ENCODE measurements around the gene CD7.

CD7 gene

DNA sequence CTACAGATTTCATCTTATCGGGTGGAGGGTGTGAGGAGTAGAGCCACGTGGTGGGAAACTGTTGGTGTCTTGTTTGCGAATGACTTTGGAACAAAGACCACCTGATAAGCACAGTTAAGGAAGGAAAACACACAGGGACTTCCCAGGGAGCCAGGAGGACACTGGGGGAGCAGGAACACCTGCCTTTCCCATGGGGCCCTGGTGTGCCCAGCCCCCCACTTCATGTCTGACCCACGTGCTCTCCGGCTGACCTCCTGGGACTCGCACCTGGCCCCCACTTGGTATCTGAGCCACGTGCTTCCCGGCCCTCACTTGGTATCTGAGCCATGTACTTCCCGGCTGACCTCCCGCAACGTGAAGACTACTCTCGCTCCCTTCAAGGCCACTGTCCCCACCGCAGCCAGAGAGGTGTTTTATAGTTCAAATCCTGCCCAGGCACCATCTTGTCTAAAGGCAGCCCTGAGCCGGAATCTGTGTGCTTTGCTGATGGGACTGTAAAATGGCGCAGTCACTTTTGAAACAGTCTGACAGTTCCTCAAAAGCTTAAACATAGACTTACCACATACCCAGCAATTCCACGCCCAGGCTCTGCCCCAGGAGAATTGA, 38.5 kb downstream of the CD7 start:
- peak overlapping the region; percentile 14 for H3K14ac ChIP-seq (ENCODE audit: low read length)
- no peak overlapping the region for H2BK12ac ChIP-seq (ENCODE audit: low read length)
- H2BK15ac ChIP-seq (ENCODE audit: low read length) = no peak overlapping the region
- H3K9me3 ChIP-seq (replicated peaks in 1 of 2; ENCODE audit: control insufficient read depth in 2 of 2, insufficient read depth in 1 of 2, low read depth in 1 of 2, low read length in 2 of 2) = peaks cover 0 to 3% of the 10 kb centered on the region in 2 donors
- no peak overlapping the region for H2AFZ ChIP-seq (ENCODE audit: low read length)
- no peak overlapping the region for H2BK120ac ChIP-seq (ENCODE audit: low read depth, low read length)
- H2BK5ac ChIP-seq (ENCODE audit: low read length) = no peak overlapping the region
- no peak overlapping the region for H4K8ac ChIP-seq (ENCODE audit: low read depth, low read length)
- peak overlapping the region; percentile 74 for H2AK5ac ChIP-seq (ENCODE audit: low read depth, low read length)
- H3K79me1 ChIP-seq (ENCODE audit: low read depth, low read length) = peaks cover 2% of the 10 kb centered on the region
- no peak overlapping the region for H3K4me3 ChIP-seq (ENCODE audit: low read length in 2 of 2)
- H3K36me3 ChIP-seq (replicated peaks in 1 of 2; ENCODE audit: control insufficient read depth in 2 of 2, insufficient read depth in 2 of 2, low read length in 2 of 2) = peaks cover 0 to 3% of the 10 kb centered on the region in 2 donors
- no peaks in the 10 kb centered on the region for H3K27me3 ChIP-seq (ENCODE audit: control insufficient read depth in 3 of 3, insufficient read depth in 3 of 3, low read depth in 1 of 3, low read length in 3 of 3)
- H3K18ac ChIP-seq (ENCODE audit: low read length) = no peak overlapping the region
- no peak overlapping the region for H3K4ac ChIP-seq (ENCODE audit: low read length)
- no peak overlapping the region for H3K4me2 ChIP-seq (ENCODE audit: insufficient read depth, low read length, poor library complexity, severe bottlenecking)
- peaks cover 8 to 14% of the 10 kb centered on the region in 2 donors for H3K4me1 ChIP-seq (ENCODE audit: control insufficient read depth in 2 of 2, insufficient read depth in 1 of 2, low read depth in 1 of 2, low read length in 2 of 2)
- H3K23ac ChIP-seq (ENCODE audit: low read depth, low read length, poor library complexity) = no peak overlapping the region
- no CpG with 5 or more reads among the region's 16 CpGs for WGBS, 2 donors (ENCODE audit: extremely low coverage in 2 of 2, insufficient read length in 2 of 2, insufficient replicate concordance in 1 of 2)
- no peak for DNase-seq (ENCODE audit: low spot score)
- no peak overlapping the region for H3K9ac ChIP-seq (ENCODE audit: low read depth, low read length, poor library complexity)
- H4K91ac ChIP-seq (ENCODE audit: low read depth, low read length, poor library complexity) = no peak overlapping the region
- no peak overlapping the region for H3K27ac ChIP-seq (replicated peaks; ENCODE audit: low read length)

DNA sequence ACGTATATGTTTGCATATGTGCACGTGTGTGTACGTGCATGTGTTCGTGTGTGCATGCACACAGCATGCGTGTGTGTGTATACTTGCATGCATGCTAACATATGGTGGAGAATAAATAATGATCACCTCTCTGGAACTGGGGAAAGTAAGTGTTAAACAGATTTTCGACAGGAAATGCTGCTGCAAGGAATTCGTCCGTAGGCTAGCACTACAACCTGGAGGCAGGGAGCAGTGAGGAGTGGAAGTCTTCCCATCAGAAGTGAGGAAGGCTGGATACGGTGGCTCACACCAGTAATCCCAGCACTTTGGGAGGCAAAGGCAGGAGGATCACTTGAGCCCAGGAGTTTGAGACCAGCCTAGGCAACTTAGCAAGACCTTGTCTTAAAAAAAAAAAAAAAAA, 39.1 kb downstream of the CD7 start:
- no peak overlapping the region for H2BK15ac ChIP-seq (ENCODE audit: low read length)
- H3K23ac ChIP-seq (ENCODE audit: low read depth, low read length, poor library complexity) = peak overlapping the region; percentile 6
- no peak overlapping the region for H2BK12ac ChIP-seq (ENCODE audit: low read length)
- H3K79me1 ChIP-seq (ENCODE audit: low read depth, low read length) = peaks cover 2% of the 10 kb centered on the region
- H2BK120ac ChIP-seq (ENCODE audit: low read depth, low read length) = no peak overlapping the region
- no peak for DNase-seq (ENCODE audit: low spot score)
- H2AFZ ChIP-seq (ENCODE audit: low read length) = no peak overlapping the region
- no peaks in the 10 kb centered on the region for H3K27me3 ChIP-seq (ENCODE audit: control insufficient read depth in 3 of 3, insufficient read depth in 3 of 3, low read depth in 1 of 3, low read length in 3 of 3)
- H2AK5ac ChIP-seq (ENCODE audit: low read depth, low read length) = no peak overlapping the region
- WGBS, 2 donors (ENCODE audit: extremely low coverage in 2 of 2, insufficient read length in 2 of 2, insufficient replicate concordance in 1 of 2) = no CpG with 5 or more reads among the region's 9 CpGs
- H2BK5ac ChIP-seq (ENCODE audit: low read length) = no peak overlapping the region
- no peak overlapping the region for H3K4me2 ChIP-seq (ENCODE audit: insufficient read depth, low read length, poor library complexity, severe bottlenecking)
- peaks cover 11 to 12% of the 10 kb centered on the region in 2 donors for H3K4me1 ChIP-seq (ENCODE audit: control insufficient read depth in 2 of 2, insufficient read depth in 1 of 2, low read depth in 1 of 2, low read length in 2 of 2)
- no peak overlapping the region for H3K27ac ChIP-seq (replicated peaks; ENCODE audit: low read length)
- H4K8ac ChIP-seq (ENCODE audit: low read depth, low read length) = no peak overlapping the region
- peaks cover 0 to 3% of the 10 kb centered on the region in 2 donors for H3K9me3 ChIP-seq (replicated peaks in 1 of 2; ENCODE audit: control insufficient read depth in 2 of 2, insufficient read depth in 1 of 2, low read depth in 1 of 2, low read length in 2 of 2)
- H4K91ac ChIP-seq (ENCODE audit: low read depth, low read length, poor library complexity) = no peak overlapping the region
- H3K4ac ChIP-seq (ENCODE audit: low read length) = no peak overlapping the region
- H3K18ac ChIP-seq (ENCODE audit: low read length) = no peak overlapping the region
- H3K4me3 ChIP-seq (ENCODE audit: low read length in 2 of 2) = peak overlapping the region in 1 of 2 donors; percentile 22
- H3K36me3 ChIP-seq (replicated peaks in 1 of 2; ENCODE audit: control insufficient read depth in 2 of 2, insufficient read depth in 2 of 2, low read length in 2 of 2) = peaks cover 0 to 3% of the 10 kb centered on the region in 2 donors
- H3K14ac ChIP-seq (ENCODE audit: low read length) = no peak overlapping the region
- peak overlapping the region; percentile 32 for H3K9ac ChIP-seq (ENCODE audit: low read depth, low read length, poor library complexity)

DNA sequence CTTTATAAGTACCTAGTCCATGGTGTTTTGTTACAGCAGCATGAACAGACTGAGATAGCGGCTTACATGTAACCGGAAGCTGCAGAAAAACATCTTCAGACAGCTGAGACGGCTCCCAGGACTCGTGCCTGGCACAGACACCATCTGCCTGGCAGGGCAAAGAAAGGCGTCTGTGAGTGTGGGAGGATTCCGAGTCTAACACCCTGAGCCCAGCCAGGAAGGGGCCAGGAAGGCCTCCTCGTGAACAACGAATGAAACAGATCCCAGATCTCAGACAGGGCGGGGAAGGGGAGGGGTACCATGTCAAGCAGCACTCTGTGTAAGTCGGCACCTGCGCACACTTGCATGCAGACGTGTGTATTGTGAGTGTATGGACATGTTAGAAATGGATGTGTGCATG, 39.6 kb downstream of the CD7 start:
- DNase-seq (ENCODE audit: low spot score) = no peak
- no peak overlapping the region for H2AFZ ChIP-seq (ENCODE audit: low read length)
- peaks cover 0 to 3% of the 10 kb centered on the region in 2 donors for H3K36me3 ChIP-seq (replicated peaks in 1 of 2; ENCODE audit: control insufficient read depth in 2 of 2, insufficient read depth in 2 of 2, low read length in 2 of 2)
- H2BK12ac ChIP-seq (ENCODE audit: low read length) = no peak overlapping the region
- no peak overlapping the region for H2BK120ac ChIP-seq (ENCODE audit: low read depth, low read length)
- no peak overlapping the region for H3K14ac ChIP-seq (ENCODE audit: low read length)
- no peak overlapping the region for H3K4ac ChIP-seq (ENCODE audit: low read length)
- no peak overlapping the region for H2BK15ac ChIP-seq (ENCODE audit: low read length)
- H4K8ac ChIP-seq (ENCODE audit: low read depth, low read length) = no peak overlapping the region
- H3K9me3 ChIP-seq (replicated peaks in 1 of 2; ENCODE audit: control insufficient read depth in 2 of 2, insufficient read depth in 1 of 2, low read depth in 1 of 2, low read length in 2 of 2) = peaks cover 0 to 3% of the 10 kb centered on the region in 2 donors
- no peak overlapping the region for H3K4me3 ChIP-seq (ENCODE audit: low read length in 2 of 2)
- no peak overlapping the region for H2AK5ac ChIP-seq (ENCODE audit: low read depth, low read length)
- no peak overlapping the region for H3K27ac ChIP-seq (replicated peaks; ENCODE audit: low read length)
- H3K27me3 ChIP-seq (ENCODE audit: control insufficient read depth in 3 of 3, insufficient read depth in 3 of 3, low read depth in 1 of 3, low read length in 3 of 3) = no peaks in the 10 kb centered on the region
- H3K23ac ChIP-seq (ENCODE audit: low read depth, low read length, poor library complexity) = peak overlapping the region; percentile 6
- no peak overlapping the region for H3K18ac ChIP-seq (ENCODE audit: low read length)
- H3K9ac ChIP-seq (ENCODE audit: low read depth, low read length, poor library complexity) = peak overlapping the region; percentile 32
- H3K79me1 ChIP-seq (ENCODE audit: low read depth, low read length) = peaks cover 2% of the 10 kb centered on the region
- H2BK5ac ChIP-seq (ENCODE audit: low read length) = no peak overlapping the region
- whole genome bisulfite sequencing, 2 donors (ENCODE audit: extremely low coverage in 2 of 2, insufficient read length in 2 of 2, insufficient replicate concordance in 1 of 2) = no CpG with 5 or more reads among the region's 12 CpGs
- H4K91ac ChIP-seq (ENCODE audit: low read depth, low read length, poor library complexity) = no peak overlapping the region
- H3K4me2 ChIP-seq (ENCODE audit: insufficient read depth, low read length, poor library complexity, severe bottlenecking) = no peak overlapping the region
- peaks cover 11 to 12% of the 10 kb centered on the region in 2 donors for H3K4me1 ChIP-seq (ENCODE audit: control insufficient read depth in 2 of 2, insufficient read depth in 1 of 2, low read depth in 1 of 2, low read length in 2 of 2)

DNA sequence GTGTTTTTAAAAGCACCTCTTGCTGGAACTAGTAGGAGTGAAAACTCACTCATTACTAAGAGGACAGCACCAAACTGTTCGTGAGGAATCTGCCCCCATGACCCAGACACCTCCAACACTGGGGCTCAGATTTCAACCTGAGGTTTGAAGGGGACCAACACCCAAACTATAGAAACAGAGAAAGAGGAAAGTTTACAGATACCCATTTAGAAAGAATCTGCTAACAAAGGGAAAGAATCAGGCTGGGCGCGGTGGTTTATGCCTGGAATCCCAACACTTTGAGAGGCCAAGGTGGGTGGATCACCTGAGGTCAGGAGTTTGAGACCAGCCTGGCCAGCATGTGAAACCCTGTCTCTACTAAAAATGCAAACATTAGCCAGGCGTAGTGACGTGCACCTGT, 40.5 kb downstream of the CD7 start:
- Histone ChIP-seq H3K79me1 (ENCODE audit: low read depth, low read length) (peaks cover 2% of the 10 kb centered on the region), H3K36me3 (replicated peaks in 1 of 2; ENCODE audit: control insufficient read depth in 2 of 2, insufficient read depth in 2 of 2, low read length in 2 of 2) (peaks cover 4 to 6% of the 10 kb centered on the region in 2 donors), H2BK12ac (ENCODE audit: low read length) (no peak overlapping the region), H3K4me3 (ENCODE audit: low read length in 2 of 2) (no peak overlapping the region), H3K14ac (ENCODE audit: low read length) (no peak overlapping the region), H3K4me1 (ENCODE audit: control insufficient read depth in 2 of 2, insufficient read depth in 1 of 2, low read depth in 1 of 2, low read length in 2 of 2) (peaks cover 10 to 14% of the 10 kb centered on the region in 2 donors), H2BK120ac (ENCODE audit: low read depth, low read length) (no peak overlapping the region), H2AFZ (ENCODE audit: low read length) (no peak overlapping the region), H3K4me2 (ENCODE audit: insufficient read depth, low read length, poor library complexity, severe bottlenecking) (no peak overlapping the region), H4K8ac (ENCODE audit: low read depth, low read length) (no peak overlapping the region), H3K23ac (ENCODE audit: low read depth, low read length, poor library complexity) (no peak overlapping the region), H3K18ac (ENCODE audit: low read length) (no peak overlapping the region), H2AK5ac (ENCODE audit: low read depth, low read length) (no peak overlapping the region), H3K9me3 (replicated peaks in 1 of 2; ENCODE audit: control insufficient read depth in 2 of 2, insufficient read depth in 1 of 2, low read depth in 1 of 2, low read length in 2 of 2) (peaks cover 0 to 3% of the 10 kb centered on the region in 2 donors), H2BK5ac (ENCODE audit: low read length) (no peak overlapping the region), H3K27me3 (ENCODE audit: control insufficient read depth in 3 of 3, insufficient read depth in 3 of 3, low read depth in 1 of 3, low read length in 3 of 3) (no peaks in the 10 kb centered on the region), H4K91ac (ENCODE audit: low read depth, low read length, poor library complexity) (no peak overlapping the region), H3K4ac (ENCODE audit: low read length) (no peak overlapping the region), H3K27ac (replicated peaks; ENCODE audit: low read length) (no peak overlapping the region), H2BK15ac (ENCODE audit: low read length) (no peak overlapping the region), H3K9ac (ENCODE audit: low read depth, low read length, poor library complexity) (no peak overlapping the region)
- no CpG with 5 or more reads among the region's 5 CpGs for WGBS, 2 donors (ENCODE audit: extremely low coverage in 2 of 2, insufficient read length in 2 of 2, insufficient replicate concordance in 1 of 2)
- no peak for DNase-seq (ENCODE audit: low spot score)

Data from neuronal stem cell (in vitro differentiated cells).